Stomach (tissue), 9 donors: ENCODE measurements around the gene VAMP5. TPM values are rescaled to one million over a fixed set of nuclear protein-coding genes. Genes with fewer than 3 reads are reported as not detected.
"Not testable (repeated sequence)": the region's sequence is repeated elsewhere in the genome, so short reads cannot be mapped to it uniquely, and the experiment has no call there.

Experiments
- DNase-seq, 2 donors: peaks; one replicate each; pipeline versions ENCODE4 v3.0.0 to v3.0.0-alpha.2; 2013 to 2019
- H3K27ac ChIP-seq, 5 donors: fragments of 200-600 bp in 4 of 5; sonication (generic) in 4 of 5; one replicate each; pipeline ENCODE4 v1.5.1; 2013 to 2019; ENCODE audit warnings: mild to moderate bottlenecking in 1 of 5, moderate library complexity in 1 of 5
- H3K27me3 ChIP-seq, 3 donors: fragments of 200-600 bp; sonication (generic); one replicate each; pipeline ENCODE4 v1.5.1; 2017 to 2019; ENCODE audit warnings: mixed run types in 1 of 3
- H3K36me3 ChIP-seq, 4 donors: fragments of 200-600 bp; sonication (generic); 1 replicate in 3 of 4; 2 replicates in 1 of 4; pipeline ENCODE4 v1.5.1; 2016 to 2019
- H3K4me1 ChIP-seq, 4 donors: fragments of 200-600 bp; sonication (generic); one replicate each; pipeline ENCODE4 v1.5.1; 2016 to 2019
- H3K4me3 ChIP-seq, 4 donors: fragments of 200-600 bp; sonication (generic) in 3 of 4; one replicate each; pipeline ENCODE4 v1.5.1; 2016 to 2019; ENCODE audit warnings: mild to moderate bottlenecking in 1 of 4
- H3K9me3 ChIP-seq, 4 donors: fragments of 200-600 bp; sonication (generic); one replicate each; pipeline ENCODE4 v1.5.1; 2016 to 2019
- CTCF ChIP-seq, 7 experiments: fragments of 450-650 bp in 4 of 7; fragments of 200-600 bp in 3 of 7; sonication (generic) in 3 of 7; IDR thresholded peaks; one replicate each; pipeline ENCODE4 v1.5.1; 2016 to 2019; ENCODE audit warnings: antibody characterized with exemption in 7 of 7, control low read depth in 2 of 7, mild to moderate bottlenecking in 1 of 7
- EP300 ChIP-seq: sonication (generic); formaldehyde crosslinking; IDR thresholded peaks from one replicate; pipeline ENCODE4 v1.6.1; 2017; ENCODE audit warnings: antibody characterized with exemption
- POLR2A ChIP-seq, 4 donors: fragments of 450-650 bp; IDR thresholded peaks; one replicate each; pipeline ENCODE4 v1.6.1; 2016; ENCODE audit warnings: antibody characterized with exemption in 4 of 4, control low read depth in 2 of 4, mild to moderate bottlenecking in 1 of 4, moderate library complexity in 1 of 4
- POLR2AphosphoS5 ChIP-seq, 3 donors: sonication (generic); formaldehyde crosslinking; IDR thresholded peaks; one replicate each; pipeline ENCODE4 v1.6.1; 2016; ENCODE audit warnings: antibody characterized with exemption in 3 of 3
- WGBS, 5 donors: extraction: QIAGEN DNeasy Blood & Tissue Kit in 3 of 5; methylation state at CpG; one replicate each; pipeline versions ENCODE4 v1.1.5 to v1.1.7; 2013 to 2018; 5-methylcytosine and 5-hydroxymethylcytosine counted together
- intact Hi-C: fragments of 100-400 bp; cut with DNase I; formaldehyde crosslinking; loops from one replicate; pipeline ENCODE4 v1.15.1; 2023; ENCODE audit warnings: low total_unique reads
- polyA plus RNA-seq, 3 donors: library from polyadenylated mRNA; stranded (reverse); fragments of 200-250 nt; gene quantifications; one replicate each; pipeline ENCODE4 v1.2.3, GENCODE V29; 2013
- total RNA-seq, 5 donors: library from RNA; depleted of rRNA; stranded (reverse); fragments of >200 nt; gene quantifications; one replicate each; pipeline versions ENCODE4 v1.1.0 to v1.2.3, GENCODE V29; 2014 to 2016
- donor health status: healthy with polysubstance abuse.
- donor health status: Bipolar disorder and iron deficiency.
- donor health status: healthy.

VAMP5 gene
- total and polyA plus RNA-seq, 8 donors: 7.7 to 95.1 (median 77.8) TPM

GRCh38 chr2:85590950-85591349 lies 6.7 kb downstream of the VAMP5 start:
- WGBS, 5 donors: 45 to 61% (median 51%) methylated on average over 2 of the region's 2 CpGs
- Histone ChIP-seq H3K4me1 (peaks cover 48 to 86% (median 76%) of the 10 kb centered on the region in 4 donors), H3K9me3 (no peaks in the 10 kb centered on the region), H3K36me3 (no peaks in the 10 kb centered on the region), H3K27me3 (no peaks in the 10 kb centered on the region), H3K4me3 (no peak overlapping the region), H3K27ac (peak overlapping the region; percentile 71 to 94 (median 91))
- intact Hi-C loops: no loop called here
- TF ChIP-seq EP300 (no peak), POLR2AphosphoS5 (IDR thresholded peaks at IDR 0.05) (no peak), POLR2A (IDR thresholded peaks at IDR 0.05) (no peak)
- DNase-seq: no peak

GRCh38 chr2:85591563-85591962 lies 7.3 kb downstream of the VAMP5 start:
- intact Hi-C loops: no loop called here
- Histone ChIP-seq H3K27ac (peak overlapping the region; percentile 71 to 94 (median 91)), H3K4me3 (no peak overlapping the region), H3K4me1 (peaks cover 47 to 86% (median 76%) of the 10 kb centered on the region in 4 donors), H3K36me3 (peaks cover 0 to under 1% (median 0%) of the 10 kb centered on the region in 4 donors), H3K9me3 (no peaks in the 10 kb centered on the region), H3K27me3 (no peaks in the 10 kb centered on the region)
- TF ChIP-seq EP300 (no peak), POLR2A (IDR thresholded peaks at IDR 0.05) (no peak), POLR2AphosphoS5 (IDR thresholded peaks at IDR 0.05) (no peak)
- 77 to 88% (median 79%) methylated on average over 12 of the region's 12 CpGs for WGBS, 5 donors
- no peak for DNase-seq

- H3K4me3 ChIP-seq, H3K27me3 ChIP-seq, H3K9me3 ChIP-seq, intact Hi-C loops, H3K36me3 ChIP-seq: not testable (repeated sequence)
- 76 to 97% (median 86%) methylated on average over 9 of the region's 9 CpGs for WGBS, 5 donors
- Histone ChIP-seq H3K27ac (peak overlapping the region; percentile 16 to 94 (median 91)), H3K4me1 (peaks cover 48 to 86% (median 76%) of the 10 kb centered on the region in 4 donors)
- peak in 1 of 2 donors; percentile 39 for DNase-seq
These were observed 8.1 kb downstream of the VAMP5 start for GRCh38 chr2:85592299-85592698.

- TF ChIP-seq EP300 (no peak), POLR2AphosphoS5 (IDR thresholded peaks at IDR 0.05) (no peak), POLR2A (IDR thresholded peaks at IDR 0.05) (no peak), CTCF (IDR thresholded peaks at IDR 0.05) (no peak)
- Histone ChIP-seq H3K27me3 (no peaks in the 10 kb centered on the region), H3K36me3 (peaks cover 6 to 15% (median 14%) of the 10 kb centered on the region in 4 donors), H3K4me3 (no peak overlapping the region), H3K4me1 (peaks cover 44 to 86% (median 76%) of the 10 kb centered on the region in 4 donors), H3K27ac (peak overlapping the region in 1 of 5 donors; percentile 42), H3K9me3 (no peaks in the 10 kb centered on the region)
- intact Hi-C loops: no loop called here
- DNase-seq: no peak
- WGBS, 5 donors: 47 to 63% (median 58%) methylated on average over 3 of the region's 3 CpGs; no CpG with 5 or more reads in 1 of the 5 donors
These were observed 8.8 kb downstream of the VAMP5 start for GRCh38 chr2:85593023-85593422.

GRCh38 chr2:85594715-85595300 lies 10.6 kb downstream of the VAMP5 start:
- Histone ChIP-seq H3K4me1 (peaks cover 34 to 86% (median 72%) of the 10 kb centered on the region in 4 donors), H3K4me3 (peak overlapping the region; percentile 80 to 91 (median 85)), H3K9me3 (no peaks in the 10 kb centered on the region), H3K27me3 (no peaks in the 10 kb centered on the region), H3K27ac (peak overlapping the region; percentile 84 to 94 (median 93)), H3K36me3 (peaks cover 14 to 33% (median 32%) of the 10 kb centered on the region in 4 donors)
- intact Hi-C loops: no loop called here
- TF ChIP-seq POLR2A (IDR thresholded peaks at IDR 0.05): no peak
- no peak for TF ChIP-seq EP300
- no peak for TF ChIP-seq CTCF (IDR thresholded peaks at IDR 0.05)
- no peak for TF ChIP-seq POLR2AphosphoS5 (IDR thresholded peaks at IDR 0.05)
- 17 to 23% (median 20%) methylated on average over 8 to 13 of the region's 13 CpGs for WGBS, 5 donors
- DNase-seq: no peak
